Measurements from ENCODE around the gene UNC13A. TPM values are rescaled to one million over a fixed set of nuclear protein-coding genes. Genes with fewer than 3 reads are reported as not detected.

Gene UNC13A
- total and polyA plus RNA-seq, 12 donors: 0.02 to 0.72 (median 0.06) TPM; not detected in 2

GRCh38 chr19:17688853-17689595 is 870 bp upstream of the UNC13A start:
- DNase-seq (no peak), ATAC-seq (no peak)
- H3K4me3 ChIP-seq: no peak overlapping the region
- peaks cover 13 to 88% (median 70%) of the 10 kb centered on the region in 7 donors for H3K27me3 ChIP-seq
- no peak overlapping the region for H3K27ac ChIP-seq
- H3K36me3 ChIP-seq: no peaks in the 10 kb centered on the region
- no peaks in the 10 kb centered on the region for H3K9me3 ChIP-seq
- WGBS, 2 donors: 56 to 58% methylated on average over 10 of the region's 10 CpGs
- H3K4me1 ChIP-seq: peaks cover 7 to 32% (median 22%) of the 10 kb centered on the region in 9 donors
- intact Hi-C loops (cut with DNase I): no loop called here
- TF ChIP-seq, protein P1, sequence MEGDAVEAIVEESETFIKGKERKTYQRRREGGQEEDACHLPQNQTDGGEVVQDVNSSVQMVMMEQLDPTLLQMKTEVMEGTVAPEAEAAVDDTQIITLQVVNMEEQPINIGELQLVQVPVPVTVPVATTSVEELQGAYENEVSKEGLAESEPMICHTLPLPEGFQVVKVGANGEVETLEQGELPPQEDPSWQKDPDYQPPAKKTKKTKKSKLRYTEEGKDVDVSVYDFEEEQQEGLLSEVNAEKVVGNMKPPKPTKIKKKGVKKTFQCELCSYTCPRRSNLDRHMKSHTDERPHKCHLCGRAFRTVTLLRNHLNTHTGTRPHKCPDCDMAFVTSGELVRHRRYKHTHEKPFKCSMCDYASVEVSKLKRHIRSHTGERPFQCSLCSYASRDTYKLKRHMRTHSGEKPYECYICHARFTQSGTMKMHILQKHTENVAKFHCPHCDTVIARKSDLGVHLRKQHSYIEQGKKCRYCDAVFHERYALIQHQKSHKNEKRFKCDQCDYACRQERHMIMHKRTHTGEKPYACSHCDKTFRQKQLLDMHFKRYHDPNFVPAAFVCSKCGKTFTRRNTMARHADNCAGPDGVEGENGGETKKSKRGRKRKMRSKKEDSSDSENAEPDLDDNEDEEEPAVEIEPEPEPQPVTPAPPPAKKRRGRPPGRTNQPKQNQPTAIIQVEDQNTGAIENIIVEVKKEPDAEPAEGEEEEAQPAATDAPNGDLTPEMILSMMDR (IDR thresholded peaks at IDR 0.05): no peak

- DNase-seq (no peak), ATAC-seq (peak in 1 of 8 donors; percentile 7)
- peak overlapping the region in 2 of 10 donors; percentile 16 to 25 for H3K4me3 ChIP-seq
- 2 to 5% methylated on average over 24 of the region's 24 CpGs for WGBS, 2 donors
- intact Hi-C loops (cut with DNase I): no loop called here
- no peaks in the 10 kb centered on the region for H3K36me3 ChIP-seq
- H3K27ac ChIP-seq: no peak overlapping the region
- H3K9me3 ChIP-seq: no peaks in the 10 kb centered on the region
- TF ChIP-seq, protein P1 (IDR thresholded peaks at IDR 0.05): no peak
- peaks cover 13 to 92% (median 66%) of the 10 kb centered on the region in 7 donors for H3K27me3 ChIP-seq
- H3K4me1 ChIP-seq: peaks cover 7 to 32% (median 22%) of the 10 kb centered on the region in 9 donors
Measured at GRCh38 chr19:17687141-17687856, 855 bp downstream of the UNC13A start.

DNA sequence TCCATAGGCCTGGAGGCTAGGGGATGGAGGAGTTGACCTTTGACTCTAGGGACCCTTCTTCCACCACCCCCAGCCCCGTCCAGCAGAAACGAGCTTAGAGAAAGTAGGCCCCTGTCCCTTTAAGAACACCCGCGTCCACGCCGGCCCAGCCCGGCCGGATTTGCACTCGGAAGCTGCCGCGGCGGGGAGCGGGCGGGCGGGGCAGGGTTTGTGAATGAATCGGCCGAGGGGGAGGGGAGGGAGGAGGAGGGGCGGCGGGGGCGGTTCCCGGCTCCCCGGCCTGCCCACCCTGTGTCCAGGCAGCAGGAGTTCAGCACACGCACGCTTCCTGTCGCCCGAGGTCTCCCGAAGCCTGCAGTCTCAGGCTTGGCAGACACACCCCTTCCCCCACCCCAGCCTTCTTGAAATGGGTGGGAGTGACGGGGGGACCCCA is 1.5 kb downstream of the UNC13A start:
- H3K4me1 ChIP-seq: peaks cover 7 to 32% (median 22%) of the 10 kb centered on the region in 9 donors
- H3K9me3 ChIP-seq: no peaks in the 10 kb centered on the region
- intact Hi-C loops (cut with DNase I): no loop called here
- TF ChIP-seq, protein P1 (IDR thresholded peaks at IDR 0.05): no peak
- peak overlapping the region in 8 of 10 donors; percentile 1 to 35 (median 20) for H3K4me3 ChIP-seq
- ATAC-seq (peak; percentile 30 to 82 (median 72)), DNase-seq (peak; percentile 37 to 51)
- peak overlapping the region in 3 of 10 donors; percentile 25 to 37 (median 28) for H3K27ac ChIP-seq
- H3K36me3 ChIP-seq: no peaks in the 10 kb centered on the region
- peaks cover 13 to 92% (median 59%) of the 10 kb centered on the region in 7 donors for H3K27me3 ChIP-seq
- WGBS, 2 donors: 0 to 2% methylated on average over 26 to 27 of the region's 28 CpGs

DNA sequence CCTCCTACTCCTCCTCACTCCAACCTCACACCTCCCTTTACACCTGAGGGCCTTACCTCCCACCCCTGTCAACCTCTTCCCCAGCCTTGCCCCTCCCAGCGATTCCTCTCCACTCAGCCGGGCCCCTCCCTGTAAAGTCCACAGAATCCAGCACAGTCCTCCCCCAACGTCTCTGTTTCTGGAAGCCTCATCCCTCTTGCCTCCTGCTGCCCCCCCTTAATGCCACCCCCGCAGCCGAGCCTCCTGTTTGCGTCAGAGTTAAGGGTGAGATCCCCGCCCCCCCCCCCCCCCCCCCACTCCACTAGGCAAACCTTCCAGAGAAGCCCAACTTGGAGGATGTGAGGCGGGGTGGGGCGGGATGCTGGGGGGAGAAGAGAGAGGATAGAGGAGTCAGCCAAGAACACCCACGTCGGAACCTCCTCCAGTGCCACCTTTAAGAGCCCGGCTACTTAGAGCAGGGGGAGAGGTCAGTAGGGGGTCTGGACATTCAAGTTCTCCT is 2.1 kb downstream of the UNC13A start:
- DNase-seq (peak in 1 of 2 donors; percentile 41), ATAC-seq (peak; percentile 21 to 82 (median 54))
- TF ChIP-seq, protein P1 (IDR thresholded peaks at IDR 0.05): no peak
- Histone ChIP-seq H3K4me3 (peak overlapping the region in 7 of 10 donors; percentile 1 to 35 (median 25)), H3K27me3 (peaks cover 13 to 91% (median 56%) of the 10 kb centered on the region in 7 donors), H3K4me1 (peaks cover 7 to 36% (median 22%) of the 10 kb centered on the region in 9 donors), H3K9me3 (no peaks in the 10 kb centered on the region), H3K27ac (peak overlapping the region in 3 of 10 donors; percentile 25 to 37 (median 28)), H3K36me3 (no peaks in the 10 kb centered on the region)
- intact Hi-C loops (cut with DNase I): no loop called here
- 1% methylated on average over 11 to 12 of the region's 12 CpGs for WGBS, 2 donors
